HCT116 (cell line): ENCODE measurements around the gene RANBP3L.

Source experiments
- CEBPB ChIP-seq: IDR thresholded peaks from 2 replicates; pipeline ENCODE4 v1.6.1; 2012; ENCODE audit warnings: low read depth
- ELF1 ChIP-seq: IDR thresholded peaks from 2 replicates; pipeline ENCODE4 v1.6.1; 2012; ENCODE audit warnings: low read depth, borderline replicate concordance
- EZH2 ChIP-seq: fragments of 200-600 bp; sonication (generic); IDR thresholded peaks from 2 replicates; pipeline ENCODE4 v1.6.1; 2017; ENCODE audit warnings: antibody characterized with exemption, mixed run types
- POLR2A ChIP-seq: IDR thresholded peaks from 2 replicates; pipeline ENCODE4 v1.7.0; 2011; ENCODE audit warnings: borderline replicate concordance; ENCODE audit not compliant: insufficient read depth, insufficient read length; ENCODE audit errors: extremely low read depth
- POLR2AphosphoS5 ChIP-seq: IDR thresholded peaks from 2 replicates; pipeline ENCODE4 v1.6.1; 2011; ENCODE audit warnings: mild to moderate bottlenecking, low read depth, low read length, moderate library complexity
- RAD21 ChIP-seq: IDR thresholded peaks from 2 replicates; pipeline ENCODE4 v1.6.1; 2012; ENCODE audit warnings: low read depth, mild to moderate bottlenecking
- SIN3A ChIP-seq: IDR thresholded peaks from 2 replicates; pipeline ENCODE4 v1.6.1; 2012; ENCODE audit warnings: low read depth
- SRF ChIP-seq: IDR thresholded peaks from 2 replicates; pipeline ENCODE4 v1.6.1; 2012; ENCODE audit warnings: low read depth
- TF ChIP-seq, protein P1 (sequence below), 3 experiments: fragments of 200-600 bp in 1 of 3; sonication (generic) in 1 of 3; IDR thresholded peaks in 2 of 3; conservative IDR thresholded peaks in 1 of 3; 2 replicates each; pipeline ENCODE4 v1.5.1; 2012 to 2017; ENCODE audit warnings: low read depth in 2 of 3, low read length in 2 of 3, antibody characterized with exemption in 1 of 3, borderline replicate concordance in 1 of 3, control low read depth in 1 of 3, mild to moderate bottlenecking in 1 of 3, mixed read lengths in 1 of 3, mixed run types in 1 of 3, moderate library complexity in 1 of 3; ENCODE audit not compliant: insufficient read depth in 1 of 3
- TF ChIP-seq, protein P2 (sequence below): IDR thresholded peaks from 2 replicates; pipeline ENCODE4 v1.6.1; 2012; ENCODE audit warnings: low read depth

DNA sequence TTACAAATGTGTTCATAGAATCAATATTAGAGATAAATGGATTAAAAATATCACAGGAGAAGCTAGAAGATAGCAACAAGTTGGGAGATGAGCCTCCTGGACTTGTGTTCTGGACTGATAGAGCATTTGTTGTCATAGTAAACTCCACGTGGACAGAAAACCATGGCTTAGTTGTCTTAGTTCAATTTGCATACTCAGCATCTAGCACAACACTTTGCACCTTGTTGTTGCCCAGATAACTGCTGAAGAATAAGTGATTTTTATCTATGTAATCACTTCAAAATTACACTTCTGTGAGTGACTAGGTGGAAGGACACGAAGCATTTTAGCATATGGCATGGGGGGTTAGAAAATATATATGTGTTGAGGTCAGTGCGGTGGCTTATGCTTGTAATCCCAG is 4.0 kb downstream of the RANBP3L start:
- TF ChIP-seq, protein P1, sequence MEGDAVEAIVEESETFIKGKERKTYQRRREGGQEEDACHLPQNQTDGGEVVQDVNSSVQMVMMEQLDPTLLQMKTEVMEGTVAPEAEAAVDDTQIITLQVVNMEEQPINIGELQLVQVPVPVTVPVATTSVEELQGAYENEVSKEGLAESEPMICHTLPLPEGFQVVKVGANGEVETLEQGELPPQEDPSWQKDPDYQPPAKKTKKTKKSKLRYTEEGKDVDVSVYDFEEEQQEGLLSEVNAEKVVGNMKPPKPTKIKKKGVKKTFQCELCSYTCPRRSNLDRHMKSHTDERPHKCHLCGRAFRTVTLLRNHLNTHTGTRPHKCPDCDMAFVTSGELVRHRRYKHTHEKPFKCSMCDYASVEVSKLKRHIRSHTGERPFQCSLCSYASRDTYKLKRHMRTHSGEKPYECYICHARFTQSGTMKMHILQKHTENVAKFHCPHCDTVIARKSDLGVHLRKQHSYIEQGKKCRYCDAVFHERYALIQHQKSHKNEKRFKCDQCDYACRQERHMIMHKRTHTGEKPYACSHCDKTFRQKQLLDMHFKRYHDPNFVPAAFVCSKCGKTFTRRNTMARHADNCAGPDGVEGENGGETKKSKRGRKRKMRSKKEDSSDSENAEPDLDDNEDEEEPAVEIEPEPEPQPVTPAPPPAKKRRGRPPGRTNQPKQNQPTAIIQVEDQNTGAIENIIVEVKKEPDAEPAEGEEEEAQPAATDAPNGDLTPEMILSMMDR (IDR thresholded peaks at IDR 0.05 in 2 of 3, conservative IDR thresholded peaks at IDR 0.05 in 1 of 3; ENCODE audit: borderline replicate concordance in 1 of 3, insufficient read depth in 1 of 3, low read depth in 2 of 3, low read length in 2 of 3) = no peak
- no peak for TF ChIP-seq CEBPB
- TF ChIP-seq SIN3A = no peak
- TF ChIP-seq, protein P2, sequence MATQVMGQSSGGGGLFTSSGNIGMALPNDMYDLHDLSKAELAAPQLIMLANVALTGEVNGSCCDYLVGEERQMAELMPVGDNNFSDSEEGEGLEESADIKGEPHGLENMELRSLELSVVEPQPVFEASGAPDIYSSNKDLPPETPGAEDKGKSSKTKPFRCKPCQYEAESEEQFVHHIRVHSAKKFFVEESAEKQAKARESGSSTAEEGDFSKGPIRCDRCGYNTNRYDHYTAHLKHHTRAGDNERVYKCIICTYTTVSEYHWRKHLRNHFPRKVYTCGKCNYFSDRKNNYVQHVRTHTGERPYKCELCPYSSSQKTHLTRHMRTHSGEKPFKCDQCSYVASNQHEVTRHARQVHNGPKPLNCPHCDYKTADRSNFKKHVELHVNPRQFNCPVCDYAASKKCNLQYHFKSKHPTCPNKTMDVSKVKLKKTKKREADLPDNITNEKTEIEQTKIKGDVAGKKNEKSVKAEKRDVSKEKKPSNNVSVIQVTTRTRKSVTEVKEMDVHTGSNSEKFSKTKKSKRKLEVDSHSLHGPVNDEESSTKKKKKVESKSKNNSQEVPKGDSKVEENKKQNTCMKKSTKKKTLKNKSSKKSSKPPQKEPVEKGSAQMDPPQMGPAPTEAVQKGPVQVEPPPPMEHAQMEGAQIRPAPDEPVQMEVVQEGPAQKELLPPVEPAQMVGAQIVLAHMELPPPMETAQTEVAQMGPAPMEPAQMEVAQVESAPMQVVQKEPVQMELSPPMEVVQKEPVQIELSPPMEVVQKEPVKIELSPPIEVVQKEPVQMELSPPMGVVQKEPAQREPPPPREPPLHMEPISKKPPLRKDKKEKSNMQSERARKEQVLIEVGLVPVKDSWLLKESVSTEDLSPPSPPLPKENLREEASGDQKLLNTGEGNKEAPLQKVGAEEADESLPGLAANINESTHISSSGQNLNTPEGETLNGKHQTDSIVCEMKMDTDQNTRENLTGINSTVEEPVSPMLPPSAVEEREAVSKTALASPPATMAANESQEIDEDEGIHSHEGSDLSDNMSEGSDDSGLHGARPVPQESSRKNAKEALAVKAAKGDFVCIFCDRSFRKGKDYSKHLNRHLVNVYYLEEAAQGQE = no peak
- TF ChIP-seq RAD21 = no peak
- no peak for TF ChIP-seq SRF
- TF ChIP-seq ELF1 = no peak
- no peak for TF ChIP-seq POLR2AphosphoS5
- no peak for TF ChIP-seq POLR2A
- TF ChIP-seq EZH2 = no peak
